OCI-LY7 (cell line): ENCODE measurements around the gene RHOT2. TPM values are rescaled to one million over a fixed set of nuclear protein-coding genes. Genes with fewer than 3 reads are reported as not detected.

Source experiments
- BruUV-seq: library from RNA; stranded (reverse); fragments of 400-500 nt; replicated peaks from 2 replicates; lab custom pipeline; 2021; lab: Mats Ljungman, UMichigan
- CTCF ChIA-PET: fragments of 300-600 bp; sonication (Branson Sonifier 250); formaldehyde crosslinking; loops from one replicate; lab custom pipeline; 2022; ENCODE audit warnings: antibody characterized with exemption; ENCODE audit not compliant: unreplicated experiment; lab: Charles Lee
- POLR2A ChIA-PET: fragments of 300-600 bp; sonication (Branson Sonifier 250); formaldehyde crosslinking; loops from one replicate; lab custom pipeline; 2022; ENCODE audit warnings: antibody characterized with exemption; lab: Charles Lee
- DNase-seq: peaks from one replicate; pipeline ENCODE4 v3.0.0-alpha.2; 2015; ENCODE audit warnings: low spot score
- H2AFZ ChIP-seq: fragments of 200-600 bp; sonication (generic), shearing (Covaris generic); 2 replicates; pipeline ENCODE4 v1.6.1; 2014; ENCODE audit warnings: mild to moderate bottlenecking, antibody characterized with exemption, low read length, moderate library complexity
- H3K27ac ChIP-seq: fragments of 200-600 bp; sonication (generic); 2 replicates; pipeline ENCODE4 v1.5.1; 2014; ENCODE audit warnings: mixed run types, low read depth, mild to moderate bottlenecking, moderate library complexity, low read length, inconsistent platforms; ENCODE audit not compliant: poor library complexity, severe bottlenecking
- H3K36me3 ChIP-seq: fragments of 200-600 bp; sonication (generic); 2 replicates; pipeline ENCODE4 v1.6.1; 2014; ENCODE audit warnings: mild to moderate bottlenecking, antibody characterized with exemption, low read length, moderate library complexity, mixed read lengths; ENCODE audit not compliant: insufficient read depth
- H3K4me1 ChIP-seq: fragments of 200-600 bp; sonication (generic); 2 replicates; pipeline ENCODE4 v1.5.1; 2014; ENCODE audit warnings: mild to moderate bottlenecking, low read length; ENCODE audit not compliant: insufficient read depth, poor library complexity, severe bottlenecking
- H3K4me2 ChIP-seq: fragments of 200-600 bp; sonication (generic); 2 replicates; pipeline ENCODE4 v1.6.1; 2014; ENCODE audit warnings: mild to moderate bottlenecking, low read length
- H3K4me3 ChIP-seq: fragments of 200-600 bp; sonication (generic); 2 replicates; pipeline ENCODE4 v1.5.1; 2014; ENCODE audit warnings: mild to moderate bottlenecking, low read depth, low read length; ENCODE audit not compliant: poor library complexity, severe bottlenecking
- H3K79me2 ChIP-seq: fragments of 200-600 bp; sonication (generic); 2 replicates; pipeline ENCODE4 v1.6.1; 2016; ENCODE audit warnings: low read depth, mild to moderate bottlenecking, low read length, moderate library complexity, mixed read lengths; ENCODE audit not compliant: insufficient read depth
- H3K9me2 ChIP-seq: fragments of 200-600 bp; sonication (generic); 2 replicates; pipeline ENCODE4 v1.6.1; 2016; ENCODE audit warnings: mild to moderate bottlenecking, low read length, mixed read lengths; ENCODE audit not compliant: insufficient read depth
- H3K9me3 ChIP-seq: fragments of 200-600 bp; sonication (generic); 2 replicates; pipeline ENCODE4 v1.6.1; 2014; ENCODE audit warnings: mild to moderate bottlenecking, mixed run types, low read length, mixed read lengths
- H4K20me1 ChIP-seq: fragments of 200-600 bp; sonication (generic); 2 replicates; pipeline ENCODE4 v1.6.1; 2014; ENCODE audit warnings: mild to moderate bottlenecking, antibody characterized with exemption, low read length, moderate library complexity, mixed read lengths; ENCODE audit not compliant: insufficient read depth
- EZH2phosphoT487 ChIP-seq: fragments of 200-600 bp; sonication (generic); IDR thresholded peaks from 2 replicates; pipeline ENCODE4 v1.6.1; 2018; ENCODE audit warnings: low read depth, borderline replicate concordance, mild to moderate bottlenecking, mixed run types, antibody characterized with exemption, low read length, moderate library complexity, mixed read lengths
- intact Hi-C: fragments of 100-400 bp; cut with micrococcal nuclease; formaldehyde crosslinking; loops from one replicate; pipeline ENCODE4 v1.10.0; 2022; ENCODE audit not compliant: unreplicated experiment
- total RNA-seq, 2 experiments: library from RNA; depleted of rRNA in 1 of 2; stranded (reverse); fragments of >200 nt in 1 of 2; shearing (Covaris generic) in 1 of 2; gene quantifications; 2 replicates each; pipeline ENCODE4 v1.2.3, GENCODE V29; 2014 to 2022
- TF ChIP-seq, protein P1 (sequence below): fragments of 200-600 bp; sonication (generic); conservative IDR thresholded peaks from 2 replicates; pipeline ENCODE4 v1.5.1; 2014; ENCODE audit warnings: mild to moderate bottlenecking, antibody characterized with exemption, low read length, moderate library complexity, mixed read lengths

The RHOT2 gene
- total RNA-seq, 2 experiments from 2014 or later = 133 to 136 TPM

DNA sequence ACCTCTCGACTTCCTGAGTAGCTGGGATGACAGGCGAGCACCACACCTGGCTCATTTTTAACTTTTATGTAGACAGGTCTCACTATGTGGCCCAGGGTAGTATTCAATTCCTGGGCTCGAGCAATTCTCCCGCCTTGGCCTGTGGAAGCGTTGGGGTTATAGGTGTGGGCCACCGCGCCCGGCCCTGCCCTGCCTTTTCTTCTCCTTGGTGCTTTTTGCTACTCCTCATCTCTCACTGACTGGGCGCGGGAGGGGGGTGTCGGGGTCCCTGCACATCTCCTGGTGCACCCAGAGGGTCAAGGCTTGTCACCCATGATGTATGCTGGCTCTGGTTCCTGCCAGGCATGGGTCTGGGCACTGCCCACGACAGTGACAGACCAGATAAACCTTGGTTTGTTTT lies 23.4 kb upstream of the RHOT2 start:
- Histone ChIP-seq H3K27ac (no peak overlapping the region), H3K4me3 (no peak overlapping the region), H3K9me3 (no peaks in the 10 kb centered on the region), H3K9me2 (no peaks in the 10 kb centered on the region), H4K20me1 (no peaks in the 10 kb centered on the region), H2AFZ (no peak overlapping the region), H3K36me3 (no peaks in the 10 kb centered on the region; the same call in 1 of the 2 replicates), H3K4me1 (peaks cover 35% of the 10 kb centered on the region), H3K4me2 (no peak overlapping the region), H3K79me2 (no peaks in the 10 kb centered on the region; the same call in 1 of the 2 replicates)
- DNase-seq = no peak
- no TSS peak for BruUV-seq
- POLR2A ChIA-PET = no interaction called here
- TF ChIP-seq EZH2phosphoT487 = no peak
- TF ChIP-seq, protein P1, sequence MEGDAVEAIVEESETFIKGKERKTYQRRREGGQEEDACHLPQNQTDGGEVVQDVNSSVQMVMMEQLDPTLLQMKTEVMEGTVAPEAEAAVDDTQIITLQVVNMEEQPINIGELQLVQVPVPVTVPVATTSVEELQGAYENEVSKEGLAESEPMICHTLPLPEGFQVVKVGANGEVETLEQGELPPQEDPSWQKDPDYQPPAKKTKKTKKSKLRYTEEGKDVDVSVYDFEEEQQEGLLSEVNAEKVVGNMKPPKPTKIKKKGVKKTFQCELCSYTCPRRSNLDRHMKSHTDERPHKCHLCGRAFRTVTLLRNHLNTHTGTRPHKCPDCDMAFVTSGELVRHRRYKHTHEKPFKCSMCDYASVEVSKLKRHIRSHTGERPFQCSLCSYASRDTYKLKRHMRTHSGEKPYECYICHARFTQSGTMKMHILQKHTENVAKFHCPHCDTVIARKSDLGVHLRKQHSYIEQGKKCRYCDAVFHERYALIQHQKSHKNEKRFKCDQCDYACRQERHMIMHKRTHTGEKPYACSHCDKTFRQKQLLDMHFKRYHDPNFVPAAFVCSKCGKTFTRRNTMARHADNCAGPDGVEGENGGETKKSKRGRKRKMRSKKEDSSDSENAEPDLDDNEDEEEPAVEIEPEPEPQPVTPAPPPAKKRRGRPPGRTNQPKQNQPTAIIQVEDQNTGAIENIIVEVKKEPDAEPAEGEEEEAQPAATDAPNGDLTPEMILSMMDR = no peak
- CTCF ChIA-PET = no interaction called here
- intact Hi-C loops = no loop called here

DNA sequence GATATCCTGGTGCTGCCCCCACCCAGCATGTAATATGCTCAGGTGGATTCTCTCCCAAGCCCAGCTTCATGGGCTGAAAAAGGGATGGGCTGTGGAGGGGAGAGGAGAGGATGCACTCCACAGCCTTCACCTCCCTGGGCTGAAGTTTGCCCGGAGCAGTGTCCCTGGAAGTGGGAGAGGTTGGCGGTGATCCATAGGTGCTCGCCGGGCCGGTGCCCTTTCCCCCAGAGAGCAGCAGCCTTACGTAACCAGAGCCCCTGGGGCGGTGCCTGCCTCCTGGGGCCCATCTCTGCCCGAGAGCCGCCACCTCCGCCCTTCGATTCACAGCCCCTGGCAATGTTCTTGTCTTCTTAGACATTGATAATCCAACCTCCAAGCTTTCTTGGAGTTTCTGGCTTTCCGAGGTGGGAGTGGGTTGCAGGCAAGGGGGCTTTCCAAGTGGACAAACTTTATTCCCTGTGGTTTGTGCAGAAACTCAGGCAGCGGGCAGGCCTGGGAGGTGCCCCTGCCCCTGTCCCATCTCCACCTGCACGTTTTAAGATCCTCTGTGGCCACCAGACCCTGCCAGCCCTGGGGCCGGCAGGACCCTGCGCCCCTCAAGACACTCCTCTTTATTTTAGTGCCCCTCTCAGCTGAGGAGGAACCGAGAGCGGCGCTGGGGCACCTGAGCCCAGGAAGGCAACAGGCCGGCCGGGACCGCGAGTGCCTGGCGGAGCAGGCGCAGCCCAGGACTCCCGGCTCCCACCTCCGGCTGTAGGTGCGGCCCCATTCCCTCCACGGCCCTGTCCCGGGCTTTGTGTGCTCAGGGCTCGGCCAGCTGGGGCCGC lies 21.9 kb upstream of the RHOT2 start:
- no TSS peak for BruUV-seq
- ChIA-PET CTCF (no interaction called here), POLR2A (no interaction called here)
- TF ChIP-seq, protein P1 = no peak
- TF ChIP-seq EZH2phosphoT487 = no peak
- H3K36me3 ChIP-seq = no peaks in the 10 kb centered on the region; the same call in 1 of the 2 replicates
- no peak overlapping the region for H3K4me2 ChIP-seq
- no peak for DNase-seq
- intact Hi-C loops = no loop called here
- peaks cover 4% of the 10 kb centered on the region; the same call in 1 of the 2 replicates for H3K79me2 ChIP-seq
- no peaks in the 10 kb centered on the region for H3K9me2 ChIP-seq
- H3K4me3 ChIP-seq = no peak overlapping the region
- no peaks in the 10 kb centered on the region for H4K20me1 ChIP-seq
- no peak overlapping the region for H2AFZ ChIP-seq
- peaks cover 37% of the 10 kb centered on the region for H3K4me1 ChIP-seq
- no peaks in the 10 kb centered on the region for H3K9me3 ChIP-seq
- no peak overlapping the region for H3K27ac ChIP-seq

DNA sequence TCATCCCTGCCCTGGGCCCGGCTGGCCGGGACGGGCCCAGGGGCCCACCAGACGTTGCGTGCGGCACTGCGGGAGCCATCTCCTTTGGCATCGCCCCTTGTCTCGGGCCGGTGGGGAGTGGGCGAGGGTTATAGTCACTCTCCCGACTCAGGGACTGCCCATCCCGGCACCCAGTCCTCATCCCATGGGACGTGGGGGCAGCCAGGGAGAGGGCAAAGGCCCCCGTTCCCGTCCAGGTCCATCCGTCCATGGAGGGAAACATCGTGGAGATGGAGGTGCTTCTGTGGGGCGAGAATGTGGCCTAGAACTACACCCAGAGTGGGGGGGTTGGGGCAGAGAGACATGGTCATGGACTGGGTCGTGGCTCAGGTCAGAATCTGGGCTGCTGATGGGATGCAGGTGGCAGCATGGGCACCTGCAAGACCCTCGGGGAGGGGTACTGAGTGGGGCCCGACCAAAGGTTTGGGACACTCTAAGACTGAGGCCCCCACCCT lies 21.2 kb upstream of the RHOT2 start:
- no peak overlapping the region for H3K4me3 ChIP-seq
- H3K4me1 ChIP-seq = peaks cover 32% of the 10 kb centered on the region
- H3K79me2 ChIP-seq = peaks cover 4% of the 10 kb centered on the region; the same call in 1 of the 2 replicates
- no peak overlapping the region for H2AFZ ChIP-seq
- TF ChIP-seq EZH2phosphoT487 = no peak
- TF ChIP-seq, protein P1 = no peak
- BruUV-seq = no TSS peak
- DNase-seq = no peak
- H3K4me2 ChIP-seq = no peak overlapping the region
- no peaks in the 10 kb centered on the region for H3K9me3 ChIP-seq
- no peaks in the 10 kb centered on the region for H4K20me1 ChIP-seq
- H3K36me3 ChIP-seq = no peaks in the 10 kb centered on the region; the same call in 1 of the 2 replicates
- no peaks in the 10 kb centered on the region for H3K9me2 ChIP-seq
- ChIA-PET CTCF (no interaction called here), POLR2A (no interaction called here)
- intact Hi-C loops = no loop called here
- no peak overlapping the region for H3K27ac ChIP-seq
